Mesothelial cell of epicardium (in vitro differentiated cells): Measurements from ENCODE around the gene ARHGEF28. TPM values are rescaled to one million over a fixed set of nuclear protein-coding genes. Genes with fewer than 3 reads are reported as not detected.
A peak's percentile ranks its signal among the peaks of the same experiment; 100 is the strongest.

Experiments used
- DNase-seq, 2 experiments: peaks; one replicate each; pipeline ENCODE4 v3.0.0; 2021; ENCODE audit warnings: low spot score in 2 of 2; ENCODE audit not compliant: unreplicated experiment in 2 of 2
- H3K27ac Mint-ChIP-seq: 2 replicates; pipeline ENCODE4 v1.8.0; 2021; ENCODE audit warnings: mixed read lengths
- H3K27me3 Mint-ChIP-seq: 2 replicates; pipeline ENCODE4 v1.8.0; 2021; ENCODE audit warnings: low read depth, mixed read lengths
- H3K36me3 Mint-ChIP-seq: 2 replicates; pipeline ENCODE4 v1.8.0; 2021; ENCODE audit warnings: mixed read lengths
- H3K4me1 Mint-ChIP-seq: 2 replicates; pipeline ENCODE4 v1.8.0; 2021; ENCODE audit warnings: mixed read lengths
- H3K4me3 Mint-ChIP-seq: 2 replicates; pipeline ENCODE4 v1.8.0; 2021; ENCODE audit warnings: mild to moderate bottlenecking, moderate library complexity, mixed read lengths
- H3K9me3 Mint-ChIP-seq: 2 replicates; pipeline ENCODE4 v1.8.0; 2021; ENCODE audit warnings: mixed read lengths
- total RNA-seq: library from RNA; stranded (reverse); gene quantifications from 3 replicates; pipeline ENCODE4 v1.2.1, GENCODE V29; 2021
- TF ChIP-seq, protein P1 (sequence below): fragments of 200-600 bp; sonication (generic); IDR thresholded peaks from one replicate; pipeline ENCODE4 v1.5.0; 2021; ENCODE audit warnings: antibody characterized with exemption; ENCODE audit not compliant: unreplicated experiment

The ARHGEF28 gene
- total RNA-seq, 1 donor from 2014 or later: 0.40 TPM

DNA sequence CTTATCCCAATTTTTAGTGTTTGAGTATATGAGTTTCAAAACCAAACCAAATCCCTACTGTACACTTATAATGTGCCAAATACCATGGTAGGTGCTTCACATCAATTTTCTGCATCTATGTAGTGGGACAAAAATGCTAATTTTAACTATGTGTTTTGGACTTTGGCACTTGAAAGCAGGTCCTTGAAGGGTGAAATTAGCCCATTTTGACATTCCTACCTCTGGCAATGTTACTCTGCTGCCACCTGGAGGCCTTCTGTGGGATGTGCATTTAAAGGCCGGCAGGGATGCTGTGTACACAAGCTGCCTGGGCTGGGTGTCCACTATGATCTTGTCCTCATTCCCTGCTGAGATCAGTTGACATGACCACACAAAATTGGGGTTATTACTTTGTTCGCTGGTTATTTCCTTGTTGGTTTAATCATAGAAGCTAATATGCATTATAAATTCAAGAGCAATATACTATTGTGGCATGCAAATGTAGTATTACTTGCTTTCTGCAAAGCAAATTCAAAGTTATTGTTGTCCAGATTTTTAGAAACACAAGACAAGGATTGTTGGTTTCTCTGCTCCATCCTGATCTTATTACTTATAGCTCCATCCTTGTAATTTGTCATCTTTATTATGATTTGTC, 166.8 kb downstream of the ARHGEF28 start:
- DNase-seq: peak; percentile 37 to 81
- Mint-ChIP-seq H3K27me3 (peaks cover 27% of the 10 kb centered on the region), H3K9me3 (no peaks in the 10 kb centered on the region), H3K4me3 (no peak overlapping the region), H3K36me3 (no peaks in the 10 kb centered on the region), H3K27ac (no peak overlapping the region), H3K4me1 (peaks cover 15% of the 10 kb centered on the region)
- TF ChIP-seq, protein P1, sequence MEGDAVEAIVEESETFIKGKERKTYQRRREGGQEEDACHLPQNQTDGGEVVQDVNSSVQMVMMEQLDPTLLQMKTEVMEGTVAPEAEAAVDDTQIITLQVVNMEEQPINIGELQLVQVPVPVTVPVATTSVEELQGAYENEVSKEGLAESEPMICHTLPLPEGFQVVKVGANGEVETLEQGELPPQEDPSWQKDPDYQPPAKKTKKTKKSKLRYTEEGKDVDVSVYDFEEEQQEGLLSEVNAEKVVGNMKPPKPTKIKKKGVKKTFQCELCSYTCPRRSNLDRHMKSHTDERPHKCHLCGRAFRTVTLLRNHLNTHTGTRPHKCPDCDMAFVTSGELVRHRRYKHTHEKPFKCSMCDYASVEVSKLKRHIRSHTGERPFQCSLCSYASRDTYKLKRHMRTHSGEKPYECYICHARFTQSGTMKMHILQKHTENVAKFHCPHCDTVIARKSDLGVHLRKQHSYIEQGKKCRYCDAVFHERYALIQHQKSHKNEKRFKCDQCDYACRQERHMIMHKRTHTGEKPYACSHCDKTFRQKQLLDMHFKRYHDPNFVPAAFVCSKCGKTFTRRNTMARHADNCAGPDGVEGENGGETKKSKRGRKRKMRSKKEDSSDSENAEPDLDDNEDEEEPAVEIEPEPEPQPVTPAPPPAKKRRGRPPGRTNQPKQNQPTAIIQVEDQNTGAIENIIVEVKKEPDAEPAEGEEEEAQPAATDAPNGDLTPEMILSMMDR: peak; percentile 89

DNA sequence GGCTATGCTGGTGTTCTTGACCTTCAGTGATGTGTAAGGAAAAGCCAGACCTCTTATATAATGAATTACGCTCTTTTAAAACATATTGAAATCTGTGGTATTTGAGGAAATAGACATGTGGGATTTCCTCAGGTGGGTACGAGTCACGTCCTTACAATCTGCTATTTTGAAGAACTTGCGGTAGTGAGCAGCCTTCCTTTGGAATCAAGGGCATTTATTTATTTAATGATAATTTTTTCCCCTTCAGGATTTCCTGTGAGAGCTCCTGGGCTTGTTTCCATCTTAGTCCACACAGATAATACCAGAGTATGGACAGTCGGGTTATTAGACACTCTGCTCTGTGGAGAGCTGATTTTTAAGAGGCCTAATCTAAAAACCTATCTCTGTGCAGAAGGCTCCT, 167.9 kb downstream of the ARHGEF28 start:
- Mint-ChIP-seq H3K36me3 (no peaks in the 10 kb centered on the region), H3K4me3 (no peak overlapping the region), H3K9me3 (no peaks in the 10 kb centered on the region), H3K4me1 (peaks cover 15% of the 10 kb centered on the region), H3K27ac (no peak overlapping the region), H3K27me3 (peaks cover 31% of the 10 kb centered on the region)
- no peak for DNase-seq
- TF ChIP-seq, protein P1: no peak

DNA sequence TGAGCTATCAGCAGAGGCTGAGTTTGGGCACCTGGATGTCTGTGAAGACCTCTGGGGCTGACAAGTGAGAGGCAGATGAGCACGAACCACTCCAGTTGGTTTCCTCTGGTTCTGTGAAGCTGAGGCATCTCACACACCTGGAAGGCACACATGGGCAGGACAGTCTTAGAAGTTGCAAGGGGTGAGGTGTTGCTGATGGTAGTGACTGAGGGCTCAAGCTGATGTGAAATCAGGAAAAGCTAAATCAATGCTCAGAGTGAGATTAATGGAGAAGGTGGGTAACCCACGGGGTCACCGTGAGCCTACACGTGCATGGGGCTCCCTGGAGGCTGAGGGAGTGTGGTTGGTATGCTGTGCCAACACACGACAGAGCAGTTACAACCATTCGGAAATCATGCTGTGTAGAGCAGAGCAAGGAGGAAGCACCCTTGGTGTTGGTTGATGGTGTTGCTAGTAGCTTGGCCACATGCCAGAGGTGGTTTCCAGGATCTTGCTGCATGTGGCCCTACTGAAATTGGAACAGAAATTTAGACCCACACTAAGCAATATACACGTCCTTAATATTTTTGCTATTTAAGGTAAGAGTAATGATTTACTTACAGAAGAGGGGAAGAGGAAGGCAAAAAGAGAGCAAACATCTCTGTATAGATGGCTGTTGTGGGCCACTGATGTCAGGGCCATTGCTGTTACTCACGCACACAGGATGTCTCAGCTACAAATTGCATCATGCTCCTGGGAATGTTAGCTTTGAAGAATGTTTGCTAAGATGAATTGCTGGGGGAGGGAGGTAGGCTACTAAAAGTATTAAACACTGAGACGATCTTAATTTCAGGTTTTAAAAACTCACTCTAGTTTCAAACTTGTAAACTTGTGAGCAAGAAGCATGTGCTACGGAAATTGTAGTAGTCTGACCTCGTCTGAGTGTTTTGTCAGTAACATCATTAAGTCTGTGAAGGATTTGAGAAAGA, 170.5 kb downstream of the ARHGEF28 start:
- Mint-ChIP-seq H3K4me1 (peaks cover 15% of the 10 kb centered on the region), H3K36me3 (no peaks in the 10 kb centered on the region), H3K27me3 (peaks cover 21% of the 10 kb centered on the region), H3K9me3 (no peaks in the 10 kb centered on the region), H3K4me3 (no peak overlapping the region), H3K27ac (peak overlapping the region; percentile 26)
- TF ChIP-seq, protein P1: no peak
- DNase-seq: peak in 1 of 2 experiments; percentile 29

GRCh38 chr5:73797132-73797510, 171.1 kb downstream of the ARHGEF28 start:
- DNase-seq: no peak
- Mint-ChIP-seq H3K36me3 (no peaks in the 10 kb centered on the region), H3K9me3 (no peaks in the 10 kb centered on the region), H3K27ac (peak overlapping the region; percentile 26), H3K4me1 (peaks cover 15% of the 10 kb centered on the region), H3K4me3 (no peak overlapping the region), H3K27me3 (peaks cover 17% of the 10 kb centered on the region)
- TF ChIP-seq, protein P1: no peak

- peaks cover 15% of the 10 kb centered on the region for H3K4me1 Mint-ChIP-seq
- no peaks in the 10 kb centered on the region for H3K36me3 Mint-ChIP-seq
- H3K4me3 Mint-ChIP-seq: no peak overlapping the region
- peaks cover 21% of the 10 kb centered on the region for H3K27me3 Mint-ChIP-seq
- no peak overlapping the region for H3K27ac Mint-ChIP-seq
- DNase-seq: no peak
- H3K9me3 Mint-ChIP-seq: no peaks in the 10 kb centered on the region
- TF ChIP-seq, protein P1: no peak
These were observed 173.5 kb downstream of the ARHGEF28 start for GRCh38 chr5:73799401-73799972.
